Measurements from ENCODE around the gene SULF2. TPM values are rescaled to one million over a fixed set of nuclear protein-coding genes. Genes with fewer than 3 reads are reported as not detected.

SULF2 gene
- total RNA-seq, 4 donors from 2014 or later: 16.5 to 49.4 (median 31.1) TPM

DNA sequence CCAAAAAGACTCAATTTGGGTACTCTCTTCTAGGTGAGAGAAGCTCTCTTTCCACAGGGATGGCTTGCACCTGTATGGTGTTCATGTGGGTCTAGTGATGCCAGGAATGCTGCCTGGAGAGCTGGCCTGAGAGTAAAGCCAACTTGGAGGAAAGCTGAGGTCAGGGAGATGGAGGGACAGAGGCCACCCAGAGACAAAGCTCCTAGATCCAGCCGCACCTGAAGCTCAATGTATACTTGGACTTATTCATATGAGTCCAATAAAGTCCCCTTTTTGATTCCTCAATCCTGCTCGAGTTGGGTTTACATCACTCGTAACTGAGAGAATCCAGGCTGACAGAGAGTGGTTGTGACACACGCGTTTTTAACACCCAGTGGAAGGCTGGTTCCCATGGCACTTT, 33.8 kb downstream of the SULF2 start:
- TF ChIP-seq, protein P1, sequence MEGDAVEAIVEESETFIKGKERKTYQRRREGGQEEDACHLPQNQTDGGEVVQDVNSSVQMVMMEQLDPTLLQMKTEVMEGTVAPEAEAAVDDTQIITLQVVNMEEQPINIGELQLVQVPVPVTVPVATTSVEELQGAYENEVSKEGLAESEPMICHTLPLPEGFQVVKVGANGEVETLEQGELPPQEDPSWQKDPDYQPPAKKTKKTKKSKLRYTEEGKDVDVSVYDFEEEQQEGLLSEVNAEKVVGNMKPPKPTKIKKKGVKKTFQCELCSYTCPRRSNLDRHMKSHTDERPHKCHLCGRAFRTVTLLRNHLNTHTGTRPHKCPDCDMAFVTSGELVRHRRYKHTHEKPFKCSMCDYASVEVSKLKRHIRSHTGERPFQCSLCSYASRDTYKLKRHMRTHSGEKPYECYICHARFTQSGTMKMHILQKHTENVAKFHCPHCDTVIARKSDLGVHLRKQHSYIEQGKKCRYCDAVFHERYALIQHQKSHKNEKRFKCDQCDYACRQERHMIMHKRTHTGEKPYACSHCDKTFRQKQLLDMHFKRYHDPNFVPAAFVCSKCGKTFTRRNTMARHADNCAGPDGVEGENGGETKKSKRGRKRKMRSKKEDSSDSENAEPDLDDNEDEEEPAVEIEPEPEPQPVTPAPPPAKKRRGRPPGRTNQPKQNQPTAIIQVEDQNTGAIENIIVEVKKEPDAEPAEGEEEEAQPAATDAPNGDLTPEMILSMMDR (IDR thresholded peaks at IDR 0.05; ENCODE audit: low read depth): no peak

DNA sequence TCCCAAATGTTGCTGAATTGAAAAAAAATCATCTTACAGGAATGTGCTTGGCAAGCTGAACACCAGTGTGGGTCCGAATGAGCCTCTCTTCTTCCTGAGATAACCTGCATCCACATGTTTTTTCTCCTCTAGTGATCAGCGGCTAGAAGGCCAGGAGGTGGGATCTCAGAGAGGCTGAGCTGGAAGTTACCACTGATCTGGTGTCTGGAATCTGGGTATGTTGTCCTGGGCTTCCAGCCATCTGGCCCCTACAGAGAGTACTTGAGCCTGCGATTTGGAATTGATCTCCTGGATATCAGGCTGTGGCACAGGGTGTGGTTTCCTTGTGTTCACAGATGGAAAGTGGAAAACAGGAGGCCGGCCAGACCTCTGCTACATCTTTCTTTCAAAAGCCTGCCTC, 35.9 kb downstream of the SULF2 start:
- TF ChIP-seq, protein P1 (IDR thresholded peaks at IDR 0.05; ENCODE audit: low read depth): no peak

DNA sequence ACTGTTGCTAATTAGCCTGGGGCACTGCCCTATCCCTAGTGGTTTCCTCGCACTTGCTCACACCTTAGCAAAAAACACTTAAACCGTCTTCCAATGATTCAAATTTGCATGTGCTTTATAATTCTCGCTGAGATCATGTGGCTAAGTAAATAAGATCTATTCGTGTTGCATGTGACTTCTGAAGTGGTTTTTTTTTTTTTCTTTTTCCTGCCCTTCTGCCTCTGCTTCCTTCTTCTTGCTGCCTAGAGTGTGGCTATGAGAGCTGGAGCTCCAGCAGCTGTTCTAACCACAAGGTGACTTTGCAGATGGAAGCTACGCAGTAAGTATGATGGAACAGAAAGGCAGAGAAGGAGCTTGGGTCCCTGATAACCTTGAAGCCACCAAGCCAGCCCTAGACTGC, 36.5 kb downstream of the SULF2 start:
- TF ChIP-seq, protein P1 (IDR thresholded peaks at IDR 0.05; ENCODE audit: low read depth): no peak

DNA sequence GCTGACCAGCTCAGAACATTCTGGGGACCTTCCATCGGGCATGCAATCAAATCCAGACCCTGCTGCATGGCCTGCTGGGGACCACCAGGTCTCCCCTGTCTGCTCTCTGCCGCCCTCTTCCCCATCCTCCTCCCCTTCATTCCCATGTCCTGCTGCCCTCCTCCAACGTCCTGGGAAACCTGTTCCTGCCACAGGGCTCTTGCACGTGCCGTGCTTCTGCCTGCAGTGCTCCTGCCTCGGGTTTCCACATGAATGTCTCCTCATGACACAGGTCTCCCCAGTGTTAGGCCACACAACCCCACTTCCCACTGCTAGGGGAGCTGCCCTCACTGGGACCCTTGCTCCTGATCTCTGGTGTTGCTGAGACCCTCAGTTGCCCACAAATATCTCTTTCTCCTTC, 37.2 kb downstream of the SULF2 start:
- TF ChIP-seq, protein P1 (IDR thresholded peaks at IDR 0.05; ENCODE audit: low read depth): no peak

DNA sequence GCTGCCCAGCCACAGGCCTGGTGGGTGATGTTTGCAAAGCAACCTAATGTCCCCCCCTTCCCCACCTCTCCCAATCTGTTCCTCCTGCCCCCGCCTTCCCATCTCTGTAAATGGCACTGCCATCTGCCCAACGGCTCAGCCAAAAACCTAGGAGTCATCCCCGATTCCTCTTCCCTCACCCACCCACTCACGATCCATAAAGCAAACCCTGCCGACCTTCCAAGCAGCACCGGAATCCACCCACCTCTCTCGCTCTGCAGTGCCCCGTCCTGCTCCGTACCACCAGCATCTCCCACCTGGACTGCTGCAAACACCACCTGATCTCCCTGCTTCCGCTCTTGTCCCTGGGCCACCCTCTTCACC, 37.6 kb downstream of the SULF2 start:
- TF ChIP-seq, protein P1 (IDR thresholded peaks at IDR 0.05; ENCODE audit: low read depth): no peak

DNA sequence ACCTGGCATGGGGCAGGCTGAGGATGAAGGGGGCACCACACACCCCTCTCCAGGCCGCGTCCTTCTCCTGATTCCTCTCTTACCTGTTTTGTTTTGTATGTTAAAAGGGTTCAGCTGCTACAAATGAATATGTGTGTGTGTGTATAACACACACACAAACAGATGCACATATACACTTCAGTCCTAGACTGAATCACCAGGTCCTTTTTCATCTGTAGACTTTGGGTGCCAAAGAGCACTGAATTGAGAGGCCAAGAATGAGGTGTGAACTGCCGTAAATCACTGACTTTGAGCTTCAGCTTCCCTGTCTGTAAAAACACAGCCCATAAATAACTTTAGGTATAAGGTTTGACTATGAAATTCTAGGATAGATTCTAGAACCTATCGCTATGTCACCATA, 40.5 kb downstream of the SULF2 start:
- TF ChIP-seq, protein P1 (IDR thresholded peaks at IDR 0.05; ENCODE audit: low read depth): no peak

DNA sequence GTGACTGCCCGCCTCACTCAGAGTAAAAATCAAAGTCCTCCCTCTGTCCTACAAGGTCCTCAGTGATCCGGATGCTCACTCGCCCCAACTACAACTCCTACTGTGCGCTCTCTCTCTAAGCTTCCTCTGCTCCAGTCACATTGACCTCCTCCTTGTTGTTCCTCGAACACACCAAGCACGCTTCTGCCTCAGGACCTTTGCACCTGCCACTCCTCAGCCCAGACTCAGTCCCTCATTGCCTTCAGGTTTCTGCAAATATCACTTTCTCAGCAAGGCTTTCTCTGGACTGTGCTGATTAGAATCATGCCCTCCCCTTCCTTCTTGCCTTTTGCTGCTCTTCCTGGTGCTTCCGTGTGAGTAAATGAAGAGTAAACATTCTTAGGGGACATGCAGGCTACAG, 41.6 kb downstream of the SULF2 start:
- TF ChIP-seq, protein P1 (IDR thresholded peaks at IDR 0.05; ENCODE audit: low read depth): no peak

Data from subcutaneous adipose tissue (tissue), 4 donors.